ENCODE results near the gene GALNTL6.

- TF ChIP-seq, protein P1, sequence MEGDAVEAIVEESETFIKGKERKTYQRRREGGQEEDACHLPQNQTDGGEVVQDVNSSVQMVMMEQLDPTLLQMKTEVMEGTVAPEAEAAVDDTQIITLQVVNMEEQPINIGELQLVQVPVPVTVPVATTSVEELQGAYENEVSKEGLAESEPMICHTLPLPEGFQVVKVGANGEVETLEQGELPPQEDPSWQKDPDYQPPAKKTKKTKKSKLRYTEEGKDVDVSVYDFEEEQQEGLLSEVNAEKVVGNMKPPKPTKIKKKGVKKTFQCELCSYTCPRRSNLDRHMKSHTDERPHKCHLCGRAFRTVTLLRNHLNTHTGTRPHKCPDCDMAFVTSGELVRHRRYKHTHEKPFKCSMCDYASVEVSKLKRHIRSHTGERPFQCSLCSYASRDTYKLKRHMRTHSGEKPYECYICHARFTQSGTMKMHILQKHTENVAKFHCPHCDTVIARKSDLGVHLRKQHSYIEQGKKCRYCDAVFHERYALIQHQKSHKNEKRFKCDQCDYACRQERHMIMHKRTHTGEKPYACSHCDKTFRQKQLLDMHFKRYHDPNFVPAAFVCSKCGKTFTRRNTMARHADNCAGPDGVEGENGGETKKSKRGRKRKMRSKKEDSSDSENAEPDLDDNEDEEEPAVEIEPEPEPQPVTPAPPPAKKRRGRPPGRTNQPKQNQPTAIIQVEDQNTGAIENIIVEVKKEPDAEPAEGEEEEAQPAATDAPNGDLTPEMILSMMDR (conservative IDR thresholded peaks at IDR 0.05; ENCODE audit: low read depth, low read length): no peak
- TF ChIP-seq RCOR1 (IDR thresholded peaks at IDR 0.05; ENCODE audit: insufficient replicate concordance, low read length) (no peak), NFE2L2 (IDR thresholded peaks at IDR 0.05; ENCODE audit: low read depth, low read length) (no peak), POLR2A (IDR thresholded peaks at IDR 0.05; ENCODE audit: low read depth, low read length) (no peak), CHD1 (IDR thresholded peaks at IDR 0.05; ENCODE audit: low read depth, low read length) (no peak), CEBPB (IDR thresholded peaks at IDR 0.05; ENCODE audit: low read depth, low read length) (no peak), SMC3 (IDR thresholded peaks at IDR 0.05; ENCODE audit: low read depth, low read length) (no peak)
Observed at GRCh38 chr4:172818901-172819300, 1005.7 kb downstream of the GALNTL6 start.
